Thyroid gland (tissue), 4 donors: Measurements from ENCODE around the gene ILDR2. TPM values are rescaled to one million over a fixed set of nuclear protein-coding genes. Genes with fewer than 3 reads are reported as not detected.

Experiments used
- DNase-seq, 2 donors: peaks; one replicate each; pipeline ENCODE4 v3.0.0-alpha.2; 2019
- H3K27ac ChIP-seq, 3 donors: fragments of 200-600 bp; sonication (generic); 1 replicate in 2 of 3; 2 replicates in 1 of 3; pipeline ENCODE4 v1.5.1; 2016 to 2019; ENCODE audit warnings: mild to moderate bottlenecking in 1 of 3, moderate library complexity in 1 of 3
- H3K27me3 ChIP-seq: fragments of 200-600 bp; sonication (generic); one replicate; pipeline ENCODE4 v1.5.1; 2019
- H3K36me3 ChIP-seq, 2 donors: fragments of 200-600 bp; sonication (generic); one replicate each; pipeline ENCODE4 v1.5.1; 2016 to 2019
- H3K4me1 ChIP-seq, 2 donors: fragments of 200-600 bp; sonication (generic); one replicate each; pipeline ENCODE4 v1.5.1; 2017 to 2019
- H3K4me3 ChIP-seq, 3 donors: fragments of 200-600 bp; sonication (generic); replicated peaks in 1 of 3; 1 replicate in 2 of 3; 2 replicates in 1 of 3; pipeline ENCODE4 v1.5.1; 2016; ENCODE audit warnings: mild to moderate bottlenecking in 1 of 3
- H3K9me3 ChIP-seq: fragments of 200-600 bp; sonication (generic); one replicate; pipeline ENCODE4 v1.5.1; 2017
- POLR2A ChIP-seq, 2 donors: fragments of 450-650 bp; IDR thresholded peaks; one replicate each; pipeline ENCODE4 v1.6.1; 2017; ENCODE audit warnings: antibody characterized with exemption in 2 of 2, mild to moderate bottlenecking in 2 of 2, moderate library complexity in 1 of 2
- WGBS, 2 donors: methylation state at CpG; one replicate each; pipeline ENCODE4 v1.1.5; 2017; 5-methylcytosine and 5-hydroxymethylcytosine counted together
- intact Hi-C: fragments of 100-400 bp; cut with DNase I; formaldehyde crosslinking; loops from one replicate; pipeline ENCODE4 v1.15.1; 2023
- total RNA-seq, 4 donors: library from RNA; depleted of rRNA; stranded (reverse); fragments of >200 nt; gene quantifications; one replicate each; pipeline ENCODE4 v1.2.3, GENCODE V29; 2016
- TF ChIP-seq, protein P1 (sequence below), 6 experiments: fragments of 200-600 bp in 3 of 6; fragments of 450-650 bp in 3 of 6; sonication (generic) in 3 of 6; IDR thresholded peaks; one replicate each; pipeline ENCODE4 v1.5.1; 2016 to 2019; ENCODE audit warnings: antibody characterized with exemption in 6 of 6, mild to moderate bottlenecking in 2 of 6, inconsistent platforms in 1 of 6, moderate library complexity in 1 of 6

The ILDR2 gene
- total RNA-seq, 4 donors from 2014 or later: 0.40 to 0.89 (median 0.76) TPM

DNA sequence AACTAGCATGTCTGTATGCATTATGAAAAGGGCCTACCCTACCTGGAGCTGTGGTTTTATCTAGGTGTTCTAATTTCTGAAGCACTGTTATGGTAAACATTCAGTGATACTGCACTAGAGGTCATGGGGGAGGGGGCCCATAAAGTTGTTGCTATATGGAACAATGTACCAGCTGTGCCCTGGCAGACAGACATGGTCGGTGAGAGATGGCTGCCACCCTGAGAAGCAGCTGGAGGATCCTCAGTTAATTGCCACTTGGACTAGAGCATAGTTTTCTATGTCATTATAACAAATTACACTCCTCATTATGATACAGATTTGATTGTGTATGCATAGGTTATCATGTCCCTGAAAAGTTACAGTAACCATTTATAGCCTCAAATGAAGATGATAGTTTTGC is 45.4 kb downstream of the ILDR2 start:
- H3K4me3 ChIP-seq: no peak overlapping the region
- DNase-seq: no peak
- no peak overlapping the region for H3K27ac ChIP-seq
- no peaks in the 10 kb centered on the region for H3K9me3 ChIP-seq
- no peak for TF ChIP-seq POLR2A (IDR thresholded peaks at IDR 0.05)
- TF ChIP-seq, protein P1, sequence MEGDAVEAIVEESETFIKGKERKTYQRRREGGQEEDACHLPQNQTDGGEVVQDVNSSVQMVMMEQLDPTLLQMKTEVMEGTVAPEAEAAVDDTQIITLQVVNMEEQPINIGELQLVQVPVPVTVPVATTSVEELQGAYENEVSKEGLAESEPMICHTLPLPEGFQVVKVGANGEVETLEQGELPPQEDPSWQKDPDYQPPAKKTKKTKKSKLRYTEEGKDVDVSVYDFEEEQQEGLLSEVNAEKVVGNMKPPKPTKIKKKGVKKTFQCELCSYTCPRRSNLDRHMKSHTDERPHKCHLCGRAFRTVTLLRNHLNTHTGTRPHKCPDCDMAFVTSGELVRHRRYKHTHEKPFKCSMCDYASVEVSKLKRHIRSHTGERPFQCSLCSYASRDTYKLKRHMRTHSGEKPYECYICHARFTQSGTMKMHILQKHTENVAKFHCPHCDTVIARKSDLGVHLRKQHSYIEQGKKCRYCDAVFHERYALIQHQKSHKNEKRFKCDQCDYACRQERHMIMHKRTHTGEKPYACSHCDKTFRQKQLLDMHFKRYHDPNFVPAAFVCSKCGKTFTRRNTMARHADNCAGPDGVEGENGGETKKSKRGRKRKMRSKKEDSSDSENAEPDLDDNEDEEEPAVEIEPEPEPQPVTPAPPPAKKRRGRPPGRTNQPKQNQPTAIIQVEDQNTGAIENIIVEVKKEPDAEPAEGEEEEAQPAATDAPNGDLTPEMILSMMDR (IDR thresholded peaks at IDR 0.05): no peak
- intact Hi-C loops: no loop called here
- H3K27me3 ChIP-seq: no peaks in the 10 kb centered on the region
- H3K36me3 ChIP-seq: no peaks in the 10 kb centered on the region
- peaks cover 0 to 6% of the 10 kb centered on the region in 2 donors for H3K4me1 ChIP-seq
- 74 to 85% methylated on average over 1 of the region's 1 CpG for WGBS, 2 donors

- Histone ChIP-seq H3K27ac (no peak overlapping the region), H3K36me3 (no peaks in the 10 kb centered on the region), H3K4me3 (no peak overlapping the region), H3K27me3 (no peaks in the 10 kb centered on the region), H3K9me3 (no peaks in the 10 kb centered on the region), H3K4me1 (peaks cover 0 to 6% of the 10 kb centered on the region in 2 donors)
- TF ChIP-seq, protein P1 (IDR thresholded peaks at IDR 0.05): no peak
- no peak for TF ChIP-seq POLR2A (IDR thresholded peaks at IDR 0.05)
- no peak for DNase-seq
- 89 to 92% methylated on average over 2 of the region's 2 CpGs for WGBS, 2 donors
- intact Hi-C loops: no loop called here
These were observed 47.6 kb downstream of the ILDR2 start for GRCh38 chr1:166927701-166928100.

DNA sequence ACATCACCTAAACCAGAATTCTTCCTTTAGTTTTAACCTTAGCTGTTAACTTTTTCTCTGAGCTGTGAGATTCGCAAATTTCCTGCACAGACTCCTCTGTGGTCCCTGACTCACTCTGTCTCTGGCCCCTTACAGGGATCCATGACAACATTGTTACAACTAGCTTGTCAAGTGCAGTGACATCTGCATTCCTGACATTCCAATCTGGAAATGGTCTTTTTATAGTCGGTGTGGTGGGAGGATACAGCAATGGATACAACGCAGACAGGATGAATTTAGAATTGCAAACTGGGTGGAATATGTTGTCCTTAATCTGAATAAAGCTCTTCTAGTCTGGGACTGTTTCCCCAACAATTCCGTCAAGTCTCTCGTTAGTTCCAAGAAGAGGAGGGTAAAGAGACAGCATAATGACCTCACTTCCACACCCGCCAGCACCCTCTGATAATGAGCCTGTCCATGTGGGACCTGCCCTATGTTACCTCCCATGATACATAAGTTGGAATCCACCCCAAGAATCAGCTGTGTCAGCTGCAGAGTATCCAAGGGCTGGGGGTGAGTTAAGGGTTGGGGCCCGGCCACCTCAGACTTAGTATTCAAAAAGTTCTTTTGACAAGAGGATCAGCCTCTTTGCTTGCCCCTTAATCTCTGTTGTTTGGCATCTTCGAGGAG is 49.4 kb downstream of the ILDR2 start:
- no peak for TF ChIP-seq POLR2A (IDR thresholded peaks at IDR 0.05)
- TF ChIP-seq, protein P1 (IDR thresholded peaks at IDR 0.05): no peak

GRCh38 chr1:166924823-166925541 is 50.4 kb downstream of the ILDR2 start:
- no peaks in the 10 kb centered on the region for H3K36me3 ChIP-seq
- no peak overlapping the region for H3K27ac ChIP-seq
- H3K4me3 ChIP-seq: no peak overlapping the region
- peaks cover 6% of the 10 kb centered on the region for H3K27me3 ChIP-seq
- H3K9me3 ChIP-seq: no peaks in the 10 kb centered on the region
- peaks cover 3 to 15% of the 10 kb centered on the region in 2 donors for H3K4me1 ChIP-seq
- TF ChIP-seq, protein P1 (IDR thresholded peaks at IDR 0.05): no peak
- TF ChIP-seq POLR2A (IDR thresholded peaks at IDR 0.05): no peak
- no peak for DNase-seq
- intact Hi-C loops: no loop called here
- 64 to 72% methylated on average over 3 of the region's 3 CpGs for WGBS, 2 donors

More for the DNA sequence above, 49.4 kb downstream of the ILDR2 start:
- no peak overlapping the region for H3K27ac ChIP-seq
- WGBS, 2 donors: 70 to 71% methylated on average over 8 of the region's 8 CpGs
- peaks cover 2 to 8% of the 10 kb centered on the region in 2 donors for H3K4me1 ChIP-seq
- H3K27me3 ChIP-seq: no peaks in the 10 kb centered on the region
- no peak overlapping the region for H3K4me3 ChIP-seq
- H3K36me3 ChIP-seq: no peaks in the 10 kb centered on the region
- peak in 1 of 2 donors; percentile 7 for DNase-seq
- intact Hi-C loops: no loop called here
- H3K9me3 ChIP-seq: no peaks in the 10 kb centered on the region
